Medulla oblongata (tissue), 1 donor: ENCODE results near the gene STEAP1B.

Source experiments
- DNase-seq: peaks from one replicate; pipeline ENCODE4 v3.0.0-alpha.2; 2015; ENCODE audit errors: extremely low spot score

Gene STEAP1B

GRCh38 chr7:22432203-22432718 is 67.7 kb downstream of the STEAP1B start:
- no peak for DNase-seq

GRCh38 chr7:22430457-22430856 is 69.5 kb downstream of the STEAP1B start:
- DNase-seq: no peak

- DNase-seq: no peak
These were observed 70.6 kb downstream of the STEAP1B start for GRCh38 chr7:22429386-22429785.

- peak; percentile 36 for DNase-seq
These were observed 72.1 kb downstream of the STEAP1B start for GRCh38 chr7:22427855-22428254.

- no peak for DNase-seq
These were observed 72.9 kb downstream of the STEAP1B start for GRCh38 chr7:22427104-22427503.

- DNase-seq: no peak
These were observed 73.4 kb downstream of the STEAP1B start for GRCh38 chr7:22426463-22427094.

GRCh38 chr7:22425361-22425760 is 74.6 kb downstream of the STEAP1B start:
- DNase-seq: no peak

GRCh38 chr7:22422831-22423615 is 77.0 kb downstream of the STEAP1B start:
- no peak for DNase-seq

GRCh38 chr7:22420973-22421635 is 78.9 kb downstream of the STEAP1B start:
- DNase-seq: no peak

GRCh38 chr7:22420008-22420407 is 80.0 kb downstream of the STEAP1B start:
- no peak for DNase-seq

GRCh38 chr7:22419488-22419887 is 80.5 kb downstream of the STEAP1B start:
- DNase-seq: no peak

- DNase-seq: no peak
These were observed 81.5 kb downstream of the STEAP1B start for GRCh38 chr7:22418251-22419046.

GRCh38 chr7:22417841-22418240 is 82.1 kb downstream of the STEAP1B start:
- DNase-seq: no peak

GRCh38 chr7:22417349-22417748 is 82.6 kb downstream of the STEAP1B start:
- no peak for DNase-seq

GRCh38 chr7:22414424-22414823 is 85.6 kb downstream of the STEAP1B start:
- no peak for DNase-seq

GRCh38 chr7:22413211-22413610 is 86.8 kb downstream of the STEAP1B start:
- DNase-seq: no peak

GRCh38 chr7:22411977-22412693 is 87.9 kb downstream of the STEAP1B start:
- DNase-seq: no peak

GRCh38 chr7:22406715-22407114 is 93.3 kb downstream of the STEAP1B start:
- no peak for DNase-seq

- DNase-seq: no peak
These were observed 95.5 kb downstream of the STEAP1B start for GRCh38 chr7:22404421-22405023.

GRCh38 chr7:22403344-22403743 is 96.6 kb downstream of the STEAP1B start:
- DNase-seq: no peak

- DNase-seq: no peak
These were observed 97.7 kb downstream of the STEAP1B start for GRCh38 chr7:22402250-22402649.
